Measurements from ENCODE around the gene RTN4R.

Gene RTN4R

DNA sequence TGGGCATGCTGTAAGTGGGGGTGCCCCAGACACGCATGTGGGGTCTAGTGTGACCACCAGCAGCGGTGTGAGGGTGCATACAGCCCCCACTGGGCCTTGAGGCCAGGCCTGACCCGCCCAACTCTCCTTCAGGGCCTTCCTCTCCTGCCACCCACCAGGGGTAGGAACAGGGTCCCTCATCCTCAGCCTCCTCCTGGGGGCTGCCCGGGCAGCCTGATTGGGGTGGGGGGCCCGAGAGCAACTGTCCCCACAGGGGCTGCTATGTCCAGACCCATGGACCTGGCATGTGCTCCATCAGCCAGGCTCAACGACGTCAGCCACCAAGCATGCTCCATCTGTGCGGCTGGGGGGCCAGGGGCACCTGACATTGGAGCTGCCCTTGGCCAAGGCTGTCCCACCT lies 27.2 kb downstream of the RTN4R start:
- TF ChIP-seq TAF1 (IDR thresholded peaks at IDR 0.05; ENCODE audit: borderline replicate concordance, insufficient read depth, low read length), result no peak
- TF ChIP-seq, protein P1, sequence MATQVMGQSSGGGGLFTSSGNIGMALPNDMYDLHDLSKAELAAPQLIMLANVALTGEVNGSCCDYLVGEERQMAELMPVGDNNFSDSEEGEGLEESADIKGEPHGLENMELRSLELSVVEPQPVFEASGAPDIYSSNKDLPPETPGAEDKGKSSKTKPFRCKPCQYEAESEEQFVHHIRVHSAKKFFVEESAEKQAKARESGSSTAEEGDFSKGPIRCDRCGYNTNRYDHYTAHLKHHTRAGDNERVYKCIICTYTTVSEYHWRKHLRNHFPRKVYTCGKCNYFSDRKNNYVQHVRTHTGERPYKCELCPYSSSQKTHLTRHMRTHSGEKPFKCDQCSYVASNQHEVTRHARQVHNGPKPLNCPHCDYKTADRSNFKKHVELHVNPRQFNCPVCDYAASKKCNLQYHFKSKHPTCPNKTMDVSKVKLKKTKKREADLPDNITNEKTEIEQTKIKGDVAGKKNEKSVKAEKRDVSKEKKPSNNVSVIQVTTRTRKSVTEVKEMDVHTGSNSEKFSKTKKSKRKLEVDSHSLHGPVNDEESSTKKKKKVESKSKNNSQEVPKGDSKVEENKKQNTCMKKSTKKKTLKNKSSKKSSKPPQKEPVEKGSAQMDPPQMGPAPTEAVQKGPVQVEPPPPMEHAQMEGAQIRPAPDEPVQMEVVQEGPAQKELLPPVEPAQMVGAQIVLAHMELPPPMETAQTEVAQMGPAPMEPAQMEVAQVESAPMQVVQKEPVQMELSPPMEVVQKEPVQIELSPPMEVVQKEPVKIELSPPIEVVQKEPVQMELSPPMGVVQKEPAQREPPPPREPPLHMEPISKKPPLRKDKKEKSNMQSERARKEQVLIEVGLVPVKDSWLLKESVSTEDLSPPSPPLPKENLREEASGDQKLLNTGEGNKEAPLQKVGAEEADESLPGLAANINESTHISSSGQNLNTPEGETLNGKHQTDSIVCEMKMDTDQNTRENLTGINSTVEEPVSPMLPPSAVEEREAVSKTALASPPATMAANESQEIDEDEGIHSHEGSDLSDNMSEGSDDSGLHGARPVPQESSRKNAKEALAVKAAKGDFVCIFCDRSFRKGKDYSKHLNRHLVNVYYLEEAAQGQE (IDR thresholded peaks at IDR 0.05; ENCODE audit: insufficient read depth in 1 of 2, low read depth in 2 of 2, low read length in 2 of 2), result no peak
- TF ChIP-seq FOXP2 (optimal IDR thresholded peaks at IDR 0.05; ENCODE audit: borderline replicate concordance, extremely low read depth, extremely low read length, insufficient read depth), result no peak
- TF ChIP-seq SIN3A (IDR thresholded peaks at IDR 0.05; ENCODE audit: borderline replicate concordance, insufficient read depth, low read length), result no peak
- TF ChIP-seq POLR2AphosphoS5 (IDR thresholded peaks at IDR 0.05; ENCODE audit: low read depth, low read length), result no peak

DNA sequence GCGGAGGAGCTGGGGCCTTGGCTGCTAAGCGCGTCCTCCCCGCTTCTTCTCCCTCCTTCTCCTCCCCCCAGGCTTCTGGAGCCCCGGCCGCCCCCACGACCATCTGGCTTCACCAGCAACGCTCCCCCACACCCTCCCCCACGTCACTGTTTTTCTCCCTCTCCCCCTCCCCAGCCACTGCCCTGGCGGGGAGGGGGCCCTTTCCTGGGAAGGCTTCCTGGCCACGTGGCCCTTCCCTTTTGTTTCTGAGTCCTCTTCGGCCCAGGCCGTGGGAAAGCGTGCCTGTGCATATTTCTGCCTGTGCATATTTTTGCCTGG lies 27.7 kb downstream of the RTN4R start:
- TF ChIP-seq FOXP2 (optimal IDR thresholded peaks at IDR 0.05; ENCODE audit: borderline replicate concordance, extremely low read depth, extremely low read length, insufficient read depth) (no peak), TAF1 (IDR thresholded peaks at IDR 0.05; ENCODE audit: borderline replicate concordance, insufficient read depth, low read length) (no peak)

DNA sequence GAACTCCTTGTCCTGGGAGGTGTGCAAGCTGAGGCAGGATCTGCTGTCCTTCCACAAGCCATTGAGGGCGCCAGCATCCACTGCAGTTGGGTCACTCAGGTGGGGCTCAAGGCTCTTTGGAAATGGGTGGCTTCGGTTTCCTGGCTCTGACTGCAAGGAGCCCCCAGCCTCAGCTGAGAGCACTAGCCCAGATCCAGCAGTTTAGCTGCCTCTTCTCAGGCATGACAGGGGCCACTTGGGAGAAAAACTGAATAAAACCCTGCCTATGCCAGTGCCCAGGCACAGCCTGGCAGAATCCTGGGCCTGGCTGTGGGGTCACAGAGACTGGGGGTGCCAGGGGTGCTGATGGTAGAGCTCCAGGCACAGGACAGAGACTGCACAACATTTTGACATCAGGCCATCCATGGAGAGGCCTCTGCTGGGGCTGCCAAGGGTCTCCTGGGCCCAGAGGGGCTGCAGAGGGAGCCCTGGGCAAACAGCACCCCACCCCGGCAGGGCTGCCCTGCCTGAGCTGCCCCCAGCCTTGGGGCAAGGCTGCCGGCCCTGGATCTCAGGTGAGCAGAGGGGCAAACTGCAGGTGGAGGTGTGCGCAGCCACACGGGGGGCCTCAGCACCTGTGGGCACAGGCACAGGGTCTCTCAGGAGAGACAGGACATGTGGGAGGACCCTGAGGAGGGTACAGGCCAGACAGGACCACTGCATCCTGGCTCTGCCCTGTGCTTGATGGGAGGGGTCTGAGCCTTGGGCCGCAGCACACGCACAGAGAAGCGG lies 28.3 kb downstream of the RTN4R start:
- TF ChIP-seq SIN3A (IDR thresholded peaks at IDR 0.05; ENCODE audit: borderline replicate concordance, insufficient read depth, low read length), result no peak
- TF ChIP-seq FOXP2 (optimal IDR thresholded peaks at IDR 0.05; ENCODE audit: borderline replicate concordance, extremely low read depth, extremely low read length, insufficient read depth), result no peak
- TF ChIP-seq, protein P1 (IDR thresholded peaks at IDR 0.05; ENCODE audit: insufficient read depth in 1 of 2, low read depth in 2 of 2, low read length in 2 of 2), result no peak
- no peak for TF ChIP-seq POLR2AphosphoS5 (IDR thresholded peaks at IDR 0.05; ENCODE audit: low read depth, low read length)
- no peak for TF ChIP-seq TAF1 (IDR thresholded peaks at IDR 0.05; ENCODE audit: borderline replicate concordance, insufficient read depth, low read length)

DNA sequence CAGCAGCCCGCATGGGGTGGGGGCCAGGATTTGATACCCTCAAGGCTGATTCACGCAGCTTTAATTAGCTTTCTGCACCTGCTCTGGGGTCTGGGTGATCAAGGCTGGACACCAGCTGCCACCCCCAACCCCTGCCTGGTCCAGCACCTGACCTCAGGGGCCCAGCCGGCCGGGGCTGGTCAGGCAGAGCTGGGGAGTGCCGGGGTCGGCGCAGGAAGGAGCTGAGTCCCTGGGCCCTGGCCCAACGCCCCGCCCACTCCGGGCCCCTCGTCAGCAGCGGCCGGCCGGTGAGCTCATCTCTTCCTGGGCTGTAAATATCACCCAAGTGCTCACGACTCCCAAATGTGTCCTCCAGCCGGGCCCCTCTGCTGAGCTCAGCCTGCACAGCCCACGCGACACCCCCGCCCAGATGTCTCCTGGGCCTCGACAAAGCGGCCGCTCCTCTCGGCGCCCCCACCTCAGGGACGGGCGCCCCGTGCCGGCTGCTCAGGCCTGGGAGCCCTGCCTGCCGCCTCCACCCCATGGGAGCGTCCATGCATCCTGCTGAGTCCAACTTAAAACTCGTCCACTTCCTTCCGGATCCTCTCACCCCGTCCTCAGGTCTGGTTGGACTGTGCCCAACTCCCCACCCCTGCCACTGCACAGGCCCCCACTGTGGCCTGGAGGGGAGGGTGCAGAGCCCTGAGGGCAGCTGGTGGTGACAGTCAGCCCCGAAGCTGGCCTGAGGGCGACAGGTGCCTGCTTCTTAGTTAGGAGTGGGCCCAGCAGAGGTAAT lies 29.0 kb downstream of the RTN4R start:
- TF ChIP-seq SIN3A (IDR thresholded peaks at IDR 0.05; ENCODE audit: borderline replicate concordance, insufficient read depth, low read length), result no peak
- TF ChIP-seq FOXP2 (optimal IDR thresholded peaks at IDR 0.05; ENCODE audit: borderline replicate concordance, extremely low read depth, extremely low read length, insufficient read depth), result no peak
- TF ChIP-seq TAF1 (IDR thresholded peaks at IDR 0.05; ENCODE audit: borderline replicate concordance, insufficient read depth, low read length), result no peak
- TF ChIP-seq, protein P1 (IDR thresholded peaks at IDR 0.05; ENCODE audit: insufficient read depth in 1 of 2, low read depth in 2 of 2, low read length in 2 of 2), result no peak
- TF ChIP-seq POLR2AphosphoS5 (IDR thresholded peaks at IDR 0.05; ENCODE audit: low read depth, low read length), result no peak

DNA sequence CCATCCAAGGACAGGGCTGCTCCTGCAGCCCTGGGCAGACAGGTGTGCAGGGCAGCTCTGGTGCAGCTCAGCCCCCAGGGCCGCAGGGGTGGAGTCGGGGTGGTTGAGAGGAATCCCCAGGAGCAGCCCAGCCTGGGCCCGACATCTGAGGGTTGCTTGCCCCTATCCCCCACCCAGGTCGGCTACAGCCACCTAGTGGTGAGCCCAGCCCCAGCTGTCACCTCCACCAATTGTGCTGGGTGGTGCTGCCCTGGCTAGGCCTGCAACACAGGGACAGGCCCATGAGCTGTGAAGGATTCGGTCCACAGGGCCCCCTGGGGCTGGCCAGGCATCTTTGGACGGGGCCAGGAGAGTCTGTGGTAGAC lies 29.6 kb downstream of the RTN4R start:
- TF ChIP-seq FOXP2 (optimal IDR thresholded peaks at IDR 0.05; ENCODE audit: borderline replicate concordance, extremely low read depth, extremely low read length, insufficient read depth) (no peak), TAF1 (IDR thresholded peaks at IDR 0.05; ENCODE audit: borderline replicate concordance, insufficient read depth, low read length) (no peak), SIN3A (IDR thresholded peaks at IDR 0.05; ENCODE audit: borderline replicate concordance, insufficient read depth, low read length) (no peak), POLR2AphosphoS5 (IDR thresholded peaks at IDR 0.05; ENCODE audit: low read depth, low read length) (no peak)
- TF ChIP-seq, protein P1 (IDR thresholded peaks at IDR 0.05; ENCODE audit: insufficient read depth in 1 of 2, low read depth in 2 of 2, low read length in 2 of 2), result no peak

Data from PFSK-1 (cell line).